Right renal cortex interstitium (tissue), 3 donors: Measurements from ENCODE around the gene INTU. TPM values are rescaled to one million over a fixed set of nuclear protein-coding genes. Genes with fewer than 3 reads are reported as not detected.
A peak's percentile ranks its signal among the peaks of the same experiment; 100 is the strongest.
"Not testable (repeated sequence)": the region's sequence is repeated elsewhere in the genome, so short reads cannot be mapped to it uniquely, and the experiment has no call there.

Source experiments
- DNase-seq, 3 donors: peaks; one replicate each; pipeline ENCODE4 v3.0.0-alpha.2; 2013; ENCODE audit warnings: low read depth in 3 of 3, low spot score in 2 of 3
- polyA plus RNA-seq, 3 donors: library from polyadenylated mRNA; unstranded; fragments of 120-200 nt; gene quantifications; one replicate each; pipeline ENCODE4 v1.2.1, GENCODE V29; 2013; ENCODE audit not compliant: insufficient read length in 3 of 3

The INTU gene
- polyA plus RNA-seq, 3 donors, result 25.3 to 26.9 (median 26.8) TPM

GRCh38 chr4:127642169-127642568 is 9.4 kb downstream of the INTU start:
- DNase-seq, result no peak

GRCh38 chr4:127643791-127644190 is 11.0 kb downstream of the INTU start:
- no peak for DNase-seq

- no peak for DNase-seq
These were observed 15.3 kb downstream of the INTU start for GRCh38 chr4:127648061-127648460.

- DNase-seq, result not testable (repeated sequence)
These were observed 22.8 kb downstream of the INTU start for GRCh38 chr4:127655590-127655989.

- DNase-seq, result no peak
These were observed 23.4 kb downstream of the INTU start for GRCh38 chr4:127656047-127656680.

GRCh38 chr4:127660284-127660885 is 27.6 kb downstream of the INTU start:
- DNase-seq, result no peak

GRCh38 chr4:127667116-127667515 is 34.4 kb downstream of the INTU start:
- DNase-seq, result no peak

- DNase-seq, result no peak
These were observed 35.0 kb downstream of the INTU start for GRCh38 chr4:127667772-127668171.

- DNase-seq, result no peak
These were observed 36.0 kb downstream of the INTU start for GRCh38 chr4:127668770-127669169.

GRCh38 chr4:127669691-127670090 is 36.9 kb downstream of the INTU start:
- DNase-seq, result no peak

GRCh38 chr4:127672111-127672510 is 39.4 kb downstream of the INTU start:
- DNase-seq, result no peak

- no peak for DNase-seq
These were observed 52.5 kb downstream of the INTU start for GRCh38 chr4:127685292-127685691.

GRCh38 chr4:127686658-127687057 is 53.9 kb downstream of the INTU start:
- no peak for DNase-seq

GRCh38 chr4:127687580-127687979 is 54.8 kb downstream of the INTU start:
- DNase-seq, result no peak

GRCh38 chr4:127698789-127699200 is 66.0 kb downstream of the INTU start:
- no peak for DNase-seq

GRCh38 chr4:127708985-127709384 is 76.2 kb downstream of the INTU start:
- peak in 1 of 3 donors; percentile 16 for DNase-seq

- DNase-seq, result no peak
These were observed 76.7 kb downstream of the INTU start for GRCh38 chr4:127709456-127709855.

- DNase-seq, result no peak
These were observed 97.6 kb downstream of the INTU start, which contains the start of gene SLC25A31 for GRCh38 chr4:127730142-127730913. Gene SLC25A31, plus strand, starts transcription at chr4:127730400. Its CDS starts 146 bp downstream, at chr4:127730546.

GRCh38 chr4:127731406-127731805 is 98.6 kb downstream of the INTU start:
- DNase-seq, result no peak

GRCh38 chr4:127732623-127733328 is 100.0 kb downstream of the INTU start:
- DNase-seq, result peak in 1 of 3 donors; percentile 19

GRCh38 chr4:127734976-127735375 is 102.2 kb downstream of the INTU start:
- no peak for DNase-seq
